Astrocyte (in vitro differentiated cells and primary cell): ENCODE measurements around the gene AIM2. TPM values are rescaled to one million over a fixed set of nuclear protein-coding genes. Genes with fewer than 3 reads are reported as not detected.

Experiments
- DNase-seq: peaks from one replicate; pipeline ENCODE4 v3.0.0-alpha.2; 2010; ENCODE audit warnings: low read depth
- FAIRE-seq: peaks from 2 replicates; lab custom pipeline; 2011; peaks lifted over from hg19 to GRCh38; lab: Jason Lieb, UNC
- H2AFZ ChIP-seq: 2 replicates; pipeline ENCODE4 v1.6.0; 2012; ENCODE audit warnings: low read depth, low read length, inconsistent platforms
- H3K27ac ChIP-seq: 2 replicates; pipeline ENCODE4 v1.5.1; 2011; ENCODE audit warnings: low read depth, low read length, inconsistent platforms
- H3K27me3 ChIP-seq: 2 replicates; pipeline ENCODE4 v1.6.0; 2011; ENCODE audit warnings: low read length, inconsistent platforms; ENCODE audit not compliant: insufficient read depth
- H3K36me3 ChIP-seq: 2 replicates; pipeline ENCODE4 v1.5.1; 2011; ENCODE audit warnings: low read length, inconsistent platforms; ENCODE audit not compliant: insufficient read depth
- H3K4me1 ChIP-seq: 2 replicates; pipeline ENCODE4 v1.5.1; 2011; ENCODE audit warnings: low read length, inconsistent platforms; ENCODE audit not compliant: insufficient read depth
- H3K4me2 ChIP-seq: 2 replicates; pipeline ENCODE4 v1.6.0; 2012; ENCODE audit warnings: low read length, inconsistent platforms
- H3K4me3 ChIP-seq: 2 replicates; pipeline ENCODE4 v1.5.1; 2011; ENCODE audit warnings: low read depth, mild to moderate bottlenecking, low read length, inconsistent platforms; ENCODE audit not compliant: insufficient read depth
- H3K79me2 ChIP-seq: 2 replicates; pipeline ENCODE4 v1.6.0; 2012; ENCODE audit warnings: mild to moderate bottlenecking, low read length, inconsistent platforms; ENCODE audit not compliant: insufficient read depth
- H3K9ac ChIP-seq: 2 replicates; pipeline ENCODE4 v1.6.0; 2012; ENCODE audit warnings: mild to moderate bottlenecking, low read length, inconsistent platforms
- H3K9me3 ChIP-seq: 2 replicates; pipeline ENCODE4 v1.5.1; 2012; ENCODE audit warnings: low read depth, mild to moderate bottlenecking, low read length, inconsistent platforms; ENCODE audit not compliant: insufficient read depth
- H4K20me1 ChIP-seq: 2 replicates; pipeline ENCODE4 v1.6.0; 2012; ENCODE audit warnings: low read length, inconsistent platforms; ENCODE audit not compliant: insufficient read depth
- H3K27ac Mint-ChIP-seq: one replicate; pipeline ENCODE4 v1.8.0; 2021; ENCODE audit warnings: mild to moderate bottlenecking, mixed read lengths; ENCODE audit not compliant: unreplicated experiment
- H3K27me3 Mint-ChIP-seq: one replicate; pipeline ENCODE4 v1.8.0; 2021; ENCODE audit warnings: low read depth, mixed read lengths; ENCODE audit not compliant: unreplicated experiment
- H3K36me3 Mint-ChIP-seq: one replicate; pipeline ENCODE4 v1.8.0; 2021; ENCODE audit warnings: low read depth, mixed read lengths; ENCODE audit not compliant: unreplicated experiment
- H3K4me1 Mint-ChIP-seq: one replicate; pipeline ENCODE4 v1.8.0; 2021; ENCODE audit warnings: low read depth, mixed read lengths; ENCODE audit not compliant: unreplicated experiment
- H3K4me3 Mint-ChIP-seq: one replicate; pipeline ENCODE4 v1.8.0; 2021; ENCODE audit warnings: mild to moderate bottlenecking, moderate library complexity, mixed read lengths; ENCODE audit not compliant: unreplicated experiment
- H3K9me3 Mint-ChIP-seq: one replicate; pipeline ENCODE4 v1.8.0; 2021; ENCODE audit warnings: mild to moderate bottlenecking, mixed read lengths; ENCODE audit not compliant: unreplicated experiment
- EZH2 ChIP-seq: IDR thresholded peaks from 2 replicates; pipeline ENCODE4 v1.6.1; 2012; ENCODE audit warnings: mild to moderate bottlenecking, low read length, inconsistent platforms; ENCODE audit not compliant: insufficient read depth
- total RNA-seq: library from RNA; stranded (reverse); gene quantifications from 2 replicates; pipeline ENCODE4 v1.2.1, GENCODE V29; 2021
- TF ChIP-seq, protein P1 (sequence below): IDR thresholded peaks from 2 replicates; pipeline ENCODE4 v1.5.1; 2011; ENCODE audit warnings: low read depth, mild to moderate bottlenecking, inconsistent platforms, low read length, moderate library complexity; ENCODE audit not compliant: insufficient read depth

AIM2 gene
- total RNA-seq, 1 donor from 2014 or later = 1.3 TPM

DNA sequence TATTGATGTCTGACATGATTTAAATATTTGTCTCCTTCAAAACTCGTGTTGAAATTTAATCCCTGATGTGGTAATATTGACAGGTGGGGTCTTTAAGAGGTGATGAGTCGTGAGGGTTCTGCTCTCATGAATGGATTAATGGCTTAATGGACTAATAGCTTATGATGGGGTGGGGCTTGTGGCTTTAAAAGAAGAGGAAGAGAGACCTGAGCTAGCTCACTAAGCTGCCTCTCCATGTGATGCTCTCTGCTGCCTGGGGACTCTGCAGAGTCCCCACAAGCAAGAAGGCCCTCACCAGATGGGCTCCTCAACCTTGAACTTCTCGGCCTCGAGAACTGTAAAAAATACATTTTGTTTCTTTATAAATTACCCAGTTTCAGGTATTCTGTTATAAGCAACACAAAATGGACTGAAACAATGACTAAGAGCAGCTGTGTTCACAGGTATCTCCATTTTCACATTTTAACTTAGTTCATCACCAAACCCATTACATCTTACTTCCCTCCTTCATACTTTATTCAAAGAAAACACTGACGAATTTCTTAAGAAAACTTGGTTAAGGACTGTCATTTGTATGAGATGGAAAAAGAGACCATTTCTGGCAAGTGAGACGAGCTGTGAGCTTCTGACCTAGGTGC lies 12.1 kb upstream of the AIM2 start:
- Histone ChIP-seq H3K36me3 (no peaks in the 10 kb centered on the region), H4K20me1 (no peaks in the 10 kb centered on the region), H3K4me2 (peak overlapping the region; percentile 35), H3K79me2 (no peaks in the 10 kb centered on the region), H3K4me3 (no peak overlapping the region), H3K27ac (no peak overlapping the region), H3K27me3 (no peaks in the 10 kb centered on the region), H2AFZ (no peak overlapping the region), H3K9me3 (no peaks in the 10 kb centered on the region), H3K4me1 (peaks cover 29% of the 10 kb centered on the region), H3K9ac (no peak overlapping the region)
- DNase-seq (no peak), FAIRE-seq (no peak)
- H3K9me3 Mint-ChIP-seq = peaks cover 2% of the 10 kb centered on the region
- H3K36me3 Mint-ChIP-seq = no peaks in the 10 kb centered on the region
- H3K4me1 Mint-ChIP-seq = peaks cover 31% of the 10 kb centered on the region
- H3K27me3 Mint-ChIP-seq = no peaks in the 10 kb centered on the region
- TF ChIP-seq, protein P1, sequence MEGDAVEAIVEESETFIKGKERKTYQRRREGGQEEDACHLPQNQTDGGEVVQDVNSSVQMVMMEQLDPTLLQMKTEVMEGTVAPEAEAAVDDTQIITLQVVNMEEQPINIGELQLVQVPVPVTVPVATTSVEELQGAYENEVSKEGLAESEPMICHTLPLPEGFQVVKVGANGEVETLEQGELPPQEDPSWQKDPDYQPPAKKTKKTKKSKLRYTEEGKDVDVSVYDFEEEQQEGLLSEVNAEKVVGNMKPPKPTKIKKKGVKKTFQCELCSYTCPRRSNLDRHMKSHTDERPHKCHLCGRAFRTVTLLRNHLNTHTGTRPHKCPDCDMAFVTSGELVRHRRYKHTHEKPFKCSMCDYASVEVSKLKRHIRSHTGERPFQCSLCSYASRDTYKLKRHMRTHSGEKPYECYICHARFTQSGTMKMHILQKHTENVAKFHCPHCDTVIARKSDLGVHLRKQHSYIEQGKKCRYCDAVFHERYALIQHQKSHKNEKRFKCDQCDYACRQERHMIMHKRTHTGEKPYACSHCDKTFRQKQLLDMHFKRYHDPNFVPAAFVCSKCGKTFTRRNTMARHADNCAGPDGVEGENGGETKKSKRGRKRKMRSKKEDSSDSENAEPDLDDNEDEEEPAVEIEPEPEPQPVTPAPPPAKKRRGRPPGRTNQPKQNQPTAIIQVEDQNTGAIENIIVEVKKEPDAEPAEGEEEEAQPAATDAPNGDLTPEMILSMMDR = no peak
- no peak for TF ChIP-seq EZH2
- H3K27ac Mint-ChIP-seq = peak overlapping the region; percentile 71
- H3K4me3 Mint-ChIP-seq = peak overlapping the region; percentile 2

DNA sequence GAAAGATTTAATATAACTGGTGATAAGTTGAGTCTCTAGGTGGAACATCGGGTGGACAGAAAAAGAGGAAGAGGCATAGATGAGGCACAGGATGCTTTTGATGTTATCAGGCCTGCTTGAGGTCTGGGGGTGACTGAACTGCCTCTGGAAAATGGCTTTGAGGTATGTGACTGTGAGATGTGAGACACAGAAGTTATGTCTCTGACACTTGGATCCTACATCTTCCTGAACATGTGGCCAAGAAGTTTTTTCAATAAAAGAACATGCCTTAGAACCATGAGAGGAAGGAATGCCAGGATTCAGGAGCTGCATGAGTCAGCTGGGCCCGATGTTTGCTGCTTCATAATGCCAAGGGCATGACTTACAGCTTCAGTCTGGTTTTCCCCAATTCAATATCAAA lies 11.5 kb upstream of the AIM2 start:
- H2AFZ ChIP-seq = no peak overlapping the region
- H3K27me3 ChIP-seq = no peaks in the 10 kb centered on the region
- no peak overlapping the region for H3K9ac ChIP-seq
- H3K27me3 Mint-ChIP-seq = no peaks in the 10 kb centered on the region
- peaks cover 29% of the 10 kb centered on the region for H3K4me1 ChIP-seq
- H3K27ac ChIP-seq = no peak overlapping the region
- H4K20me1 ChIP-seq = no peaks in the 10 kb centered on the region
- no peaks in the 10 kb centered on the region for H3K36me3 ChIP-seq
- FAIRE-seq = peak; percentile 97
- no peaks in the 10 kb centered on the region for H3K9me3 ChIP-seq
- DNase-seq = peak; percentile 82
- no peak overlapping the region for H3K4me3 ChIP-seq
- H3K4me2 ChIP-seq = peak overlapping the region; percentile 35
- H3K79me2 ChIP-seq = no peaks in the 10 kb centered on the region
- TF ChIP-seq, protein P1 = no peak
- no peaks in the 10 kb centered on the region for H3K36me3 Mint-ChIP-seq
- H3K4me1 Mint-ChIP-seq = peaks cover 31% of the 10 kb centered on the region
- peak overlapping the region; percentile 2 for H3K4me3 Mint-ChIP-seq
- peak overlapping the region; percentile 23 for H3K27ac Mint-ChIP-seq
- peaks cover 2% of the 10 kb centered on the region for H3K9me3 Mint-ChIP-seq

DNA sequence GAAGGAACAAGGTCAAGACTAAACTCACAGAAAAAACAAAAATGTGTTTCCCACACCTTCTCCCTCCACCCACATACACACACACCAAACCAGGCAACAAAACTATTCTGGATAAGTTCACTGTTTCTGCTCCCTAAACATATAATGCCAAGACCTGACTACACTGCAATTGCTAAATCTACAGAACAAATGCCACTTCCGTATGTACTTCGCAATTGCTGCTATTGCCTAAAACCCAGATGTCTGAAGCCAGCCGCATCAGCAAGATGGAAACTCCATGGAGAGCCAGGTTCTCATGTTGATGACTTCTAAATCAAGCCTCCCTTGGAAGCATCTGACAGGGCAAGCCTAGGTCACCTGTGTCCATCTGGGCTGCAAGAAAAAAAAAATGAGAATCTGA lies 8.3 kb upstream of the AIM2 start:
- Mint-ChIP-seq H3K27me3 (no peaks in the 10 kb centered on the region), H3K27ac (no peak overlapping the region), H3K4me3 (no peak overlapping the region), H3K36me3 (no peaks in the 10 kb centered on the region), H3K4me1 (peaks cover 9% of the 10 kb centered on the region), H3K9me3 (peaks cover 2% of the 10 kb centered on the region)
- no peak overlapping the region for H3K9ac ChIP-seq
- no peaks in the 10 kb centered on the region for H3K79me2 ChIP-seq
- no peaks in the 10 kb centered on the region for H4K20me1 ChIP-seq
- H3K4me3 ChIP-seq = no peak overlapping the region
- H3K4me1 ChIP-seq = peaks cover 10% of the 10 kb centered on the region
- TF ChIP-seq, protein P1 = no peak
- TF ChIP-seq EZH2 = no peak
- no peaks in the 10 kb centered on the region for H3K9me3 ChIP-seq
- H2AFZ ChIP-seq = no peak overlapping the region
- H3K36me3 ChIP-seq = no peaks in the 10 kb centered on the region
- H3K27me3 ChIP-seq = no peaks in the 10 kb centered on the region
- no peak overlapping the region for H3K27ac ChIP-seq
- DNase-seq = no peak
- H3K4me2 ChIP-seq = no peak overlapping the region
- FAIRE-seq = no peak
